ENCODE results near the gene IL12RB2.

- TF ChIP-seq CTCF (IDR thresholded peaks at IDR 0.05): no peak
- no peak for TF ChIP-seq POLR2A (IDR thresholded peaks at IDR 0.05)
Observed at GRCh38 chr1:67371043-67371442, 63.4 kb downstream of the IL12RB2 start.
